Endothelial cell of umbilical vein (primary cell): Measurements from ENCODE around the gene MEGF10. TPM values are rescaled to one million over a fixed set of nuclear protein-coding genes. Genes with fewer than 3 reads are reported as not detected.

ENCODE experiments used
- BruUV-seq: library from RNA; stranded (reverse); fragments of 400-500 nt; replicated peaks from 2 replicates; lab custom pipeline; 2021; lab: Mats Ljungman, UMichigan
- CTCF ChIA-PET: fragments of 300-600, 350-600 bp; sonication (Branson Sonifier 250); formaldehyde crosslinking; loops from one replicate; lab custom pipeline; 2021; ENCODE audit warnings: antibody characterized with exemption, inconsistent platforms; lab: Charles Lee
- POLR2A ChIA-PET: fragments of 300-600, 350-600 bp; sonication (Branson Sonifier 250); formaldehyde crosslinking; loops from one replicate; lab custom pipeline; 2021; ENCODE audit warnings: antibody characterized with exemption, inconsistent platforms; lab: Charles Lee
- DNase-seq: peaks from one replicate; pipeline ENCODE4 v3.0.0-alpha.2; 2011; ENCODE audit warnings: low read depth, low spot score
- FAIRE-seq: peaks from 2 replicates; lab custom pipeline; 2011; peaks lifted over from hg19 to GRCh38; lab: Jason Lieb, UNC
- H2AFZ ChIP-seq: 2 replicates; pipeline ENCODE4 v1.6.0; 2012; ENCODE audit warnings: low read depth, low read length, control low read depth, inconsistent platforms
- H3K27ac ChIP-seq: 2 replicates; pipeline ENCODE4 v1.5.1; 2011; ENCODE audit warnings: low read depth, mild to moderate bottlenecking, control low read depth, low read length, moderate library complexity; ENCODE audit not compliant: insufficient read depth
- H3K27me3 ChIP-seq, 2 experiments: 2 replicates each; pipeline versions ENCODE4 v1.6.0 to v1.6.1; 2011; ENCODE audit warnings: low read length in 2 of 2, mixed read lengths in 1 of 2; ENCODE audit not compliant: control insufficient read depth in 2 of 2, insufficient read depth in 2 of 2
- H3K36me3 ChIP-seq, 2 experiments: 2 replicates in 1 of 2; 3 replicates in 1 of 2; pipeline ENCODE4 v1.5.1; 2011; ENCODE audit warnings: low read length in 2 of 2, mild to moderate bottlenecking in 1 of 2, moderate library complexity in 1 of 2; ENCODE audit not compliant: control insufficient read depth in 2 of 2, insufficient read depth in 2 of 2; ENCODE audit errors: extremely low read depth in 1 of 2
- H3K4me1 ChIP-seq: 3 replicates; pipeline ENCODE4 v1.5.1; 2011; ENCODE audit warnings: mild to moderate bottlenecking, low read length; ENCODE audit not compliant: control insufficient read depth, insufficient read depth; ENCODE audit errors: extremely low read depth
- H3K4me2 ChIP-seq: 2 replicates; pipeline ENCODE4 v1.6.1; 2011; ENCODE audit warnings: low read length, control low read depth, mixed read lengths; ENCODE audit not compliant: insufficient read depth
- H3K4me3 ChIP-seq, 3 experiments: fragments of 200-600 bp in 1 of 3; sonication (generic), shearing (Covaris generic) in 1 of 3; replicated peaks in 1 of 3; 2 replicates each; pipeline ENCODE4 v1.5.1; 2011 to 2016; ENCODE audit warnings: control low read depth in 3 of 3, low read length in 3 of 3, mild to moderate bottlenecking in 2 of 3, inconsistent platforms in 1 of 3, low read depth in 1 of 3, moderate library complexity in 1 of 3; ENCODE audit not compliant: insufficient read depth in 1 of 3
- H3K79me2 ChIP-seq: 2 replicates; pipeline ENCODE4 v1.6.0; 2012; ENCODE audit warnings: low read length, inconsistent platforms; ENCODE audit not compliant: control insufficient read depth, insufficient read depth
- H3K9ac ChIP-seq: replicated peaks from 2 replicates; pipeline ENCODE3; 2011; ENCODE audit warnings: low read length, control low read depth; ENCODE audit not compliant: insufficient read depth; ENCODE audit errors: extremely low read depth
- H3K9me1 ChIP-seq: replicated peaks from 3 replicates; pipeline ENCODE4 v1.6.0; 2011; ENCODE audit warnings: mild to moderate bottlenecking, low read length; ENCODE audit not compliant: control insufficient read depth, insufficient read depth; ENCODE audit errors: extremely low read depth
- H3K9me3 ChIP-seq: replicated peaks from 2 replicates; pipeline ENCODE4 v1.5.1; 2012; ENCODE audit warnings: low read length, inconsistent platforms; ENCODE audit not compliant: control insufficient read depth, insufficient read depth
- H4K20me1 ChIP-seq: replicated peaks from 2 replicates; pipeline ENCODE3; 2011; ENCODE audit warnings: mild to moderate bottlenecking, low read length; ENCODE audit not compliant: control insufficient read depth, insufficient read depth; ENCODE audit errors: extremely low read depth
- CTCF ChIP-seq, 2 donors: IDR thresholded peaks; 1 replicate in 1 of 2; 2 replicates in 1 of 2; pipeline ENCODE4 v1.5.1; 2011; ENCODE audit warnings: low read length in 2 of 2, mild to moderate bottlenecking in 2 of 2, moderate library complexity in 2 of 2, control low read depth in 1 of 2, inconsistent platforms in 1 of 2, low read depth in 1 of 2; ENCODE audit not compliant: insufficient read depth in 1 of 2; ENCODE audit errors: extremely low read depth in 1 of 2
- EZH2 ChIP-seq: IDR thresholded peaks from 2 replicates; pipeline ENCODE4 v1.6.1; 2012; ENCODE audit warnings: borderline replicate concordance, low read depth, mild to moderate bottlenecking, moderate library complexity, low read length, inconsistent platforms; ENCODE audit not compliant: severe bottlenecking
- FOS ChIP-seq: IDR thresholded peaks from 2 replicates; pipeline ENCODE4 v1.6.1; 2011; ENCODE audit warnings: mild to moderate bottlenecking, low read length, moderate library complexity, borderline replicate concordance; ENCODE audit not compliant: insufficient read depth
- GATA2 ChIP-seq: IDR thresholded peaks from 2 replicates; pipeline ENCODE4 v1.7.0; 2011; ENCODE audit warnings: low read depth, mild to moderate bottlenecking, moderate library complexity, mixed read lengths, low read length; ENCODE audit not compliant: insufficient read length, insufficient read depth
- JUN ChIP-seq: IDR thresholded peaks from 2 replicates; pipeline ENCODE4 v1.6.1; 2011; ENCODE audit warnings: borderline replicate concordance, low read depth; ENCODE audit not compliant: insufficient read length, insufficient read depth
- MAX ChIP-seq: IDR thresholded peaks from 2 replicates; pipeline ENCODE4 v1.6.1; 2011; ENCODE audit not compliant: insufficient read depth, insufficient read length
- MYC ChIP-seq: IDR thresholded peaks from one replicate; pipeline ENCODE4 v1.6.1; 2011; ENCODE audit warnings: mild to moderate bottlenecking, low read depth, low read length
- POLR2A ChIP-seq: IDR thresholded peaks from 2 replicates; pipeline ENCODE4 v1.6.1; 2012; ENCODE audit warnings: low read depth, mild to moderate bottlenecking, control low read depth, low read length
- POLR2AphosphoS5 ChIP-seq: IDR thresholded peaks from 2 replicates; pipeline ENCODE4 v1.6.1; 2012; ENCODE audit warnings: low read depth, mild to moderate bottlenecking, control low read depth, low read length, moderate library complexity; ENCODE audit not compliant: insufficient read depth
- dilution Hi-C: fragments of 300-500 bp; cut with MboI; formaldehyde crosslinking; loops from one replicate; pipeline ENCODE4 v1.15.0; 2019; ENCODE audit warnings: low sequenced_read_pairs; ENCODE audit not compliant: extremely low pct_ligation_motif_present
- intact Hi-C: fragments of 100-400 bp; cut with micrococcal nuclease; formaldehyde crosslinking; loops from one replicate; pipeline ENCODE4 v1.10.0; 2022
- polyA plus RNA-seq, 4 experiments: library from polyadenylated mRNA; depleted of rRNA in 3 of 4; stranded (reverse) in 3 of 4; unstranded in 1 of 4; fragments of >200 nt; gene quantifications; 2 replicates each; pipeline versions ENCODE4 v1.2.1 to v1.2.3, GENCODE V29; 2011 to 2012; ENCODE audit warnings: missing spikeins in 1 of 4
- total RNA-seq: library from RNA; stranded (reverse); gene quantifications from 2 replicates; pipeline ENCODE4 v1.2.3, GENCODE V29; 2021

The MEGF10 gene
- total and polyA plus RNA-seq, 2 donors (not counting 3 experiments of a cell fraction or from before 2014, with no cell fraction given) = 0.30 to 1.00 TPM

GRCh38 chr5:127421471-127421870, 130.9 kb downstream of the MEGF10 start:
- ChIA-PET CTCF (interaction anchor here (1.0 kb wide), 1 partner anchor 20 kb away, joined by 3 read pairs; no protein-coding TSS in a partner anchor), POLR2A (no interaction called here)
- Histone ChIP-seq H4K20me1 (no peaks in the 10 kb centered on the region), H3K79me2 (no peaks in the 10 kb centered on the region), H3K9ac (no peak overlapping the region), H3K27ac (no peak overlapping the region), H3K9me3 (no peaks in the 10 kb centered on the region), H2AFZ (no peak overlapping the region), H3K36me3 (no peaks in the 10 kb centered on the region), H3K4me3 (no peak overlapping the region), H3K4me2 (no peak overlapping the region), H3K9me1 (no peaks in the 10 kb centered on the region), H3K27me3 (peaks cover 0 to 3% of the 10 kb centered on the region in 2 experiments), H3K4me1 (no peaks in the 10 kb centered on the region)
- DNase-seq (no peak), FAIRE-seq (no peak)
- BruUV-seq = no TSS peak
- no peak for TF ChIP-seq FOS
- no peak for TF ChIP-seq POLR2AphosphoS5
- no peak for TF ChIP-seq EZH2
- TF ChIP-seq POLR2A = no peak
- no peak for TF ChIP-seq JUN
- TF ChIP-seq MAX = no peak
- no peak for TF ChIP-seq MYC
- TF ChIP-seq GATA2 = no peak
- TF ChIP-seq CTCF (IDR thresholded peaks at IDR 0.05; ENCODE audit: extremely low read depth in 1 of 2, insufficient read depth in 1 of 2, low read depth in 1 of 2, low read length in 2 of 2) = no peak
- intact Hi-C loops = no loop called here
- dilution Hi-C loops = no loop called here
